Measurements from ENCODE around the gene MAGED1.

MAGED1 gene

GRCh38 chrX:51892921-51893745 lies at the start of gene MAGED1:
TSS of gene MAGED1 (plus strand) at chrX:51893623. CDS start at chrX:51894305, 682 bp downstream.
- peaks cover 17% of the 10 kb centered on the region for H3K4me1 Mint-ChIP-seq (ENCODE audit: low read depth)
- peak within 1 kb of the TSS; percentile 97 for H3K4me3 Mint-ChIP-seq

GRCh38 chrX:51847463-51847862 lies 46.0 kb upstream of the MAGED1 start:
- H3K36me3 Mint-ChIP-seq (ENCODE audit: low read depth) = peaks cover 13% of the 10 kb centered on the region
- H3K4me3 Mint-ChIP-seq = no peak overlapping the region
- H3K9me3 Mint-ChIP-seq = no peaks in the 10 kb centered on the region
- H3K27me3 Mint-ChIP-seq (ENCODE audit: low read depth) = no peaks in the 10 kb centered on the region
- no peak overlapping the region for H3K27ac Mint-ChIP-seq
- H3K4me1 Mint-ChIP-seq (ENCODE audit: low read depth) = peaks cover 1% of the 10 kb centered on the region

More at GRCh38 chrX:51892921-51893745, at the start of gene MAGED1:
- H3K9me3 Mint-ChIP-seq = no peaks in the 10 kb centered on the region
- no peaks in the 10 kb centered on the region for H3K27me3 Mint-ChIP-seq (ENCODE audit: low read depth)
- peaks cover 4% of the 10 kb centered on the region for H3K36me3 Mint-ChIP-seq (ENCODE audit: low read depth)
- peak within 1 kb of the TSS; percentile 88 for H3K27ac Mint-ChIP-seq

GRCh38 chrX:51851507-51852085 lies 41.8 kb upstream of the MAGED1 start:
- Mint-ChIP-seq H3K27ac (no peak overlapping the region), H3K27me3 (ENCODE audit: low read depth) (no peaks in the 10 kb centered on the region), H3K36me3 (ENCODE audit: low read depth) (peaks cover 20% of the 10 kb centered on the region), H3K9me3 (peaks cover 14% of the 10 kb centered on the region), H3K4me1 (ENCODE audit: low read depth) (peaks cover 1% of the 10 kb centered on the region), H3K4me3 (no peak overlapping the region)

- H3K4me1 Mint-ChIP-seq (ENCODE audit: low read depth) = peaks cover 1% of the 10 kb centered on the region
- no peak overlapping the region for H3K27ac Mint-ChIP-seq
- no peaks in the 10 kb centered on the region for H3K27me3 Mint-ChIP-seq (ENCODE audit: low read depth)
- H3K36me3 Mint-ChIP-seq (ENCODE audit: low read depth) = peaks cover 25% of the 10 kb centered on the region
- peaks cover 16% of the 10 kb centered on the region for H3K9me3 Mint-ChIP-seq
- H3K4me3 Mint-ChIP-seq = no peak overlapping the region
These were observed 41.3 kb upstream of the MAGED1 start for GRCh38 chrX:51852096-51852495.

GRCh38 chrX:51852621-51853020 lies 40.8 kb upstream of the MAGED1 start:
- Mint-ChIP-seq H3K27ac (no peak overlapping the region), H3K4me1 (ENCODE audit: low read depth) (peaks cover 1% of the 10 kb centered on the region), H3K4me3 (no peak overlapping the region), H3K36me3 (ENCODE audit: low read depth) (peaks cover 27% of the 10 kb centered on the region), H3K9me3 (peaks cover 20% of the 10 kb centered on the region), H3K27me3 (ENCODE audit: low read depth) (no peaks in the 10 kb centered on the region)

GRCh38 chrX:51853251-51853650 lies 40.2 kb upstream of the MAGED1 start:
- Mint-ChIP-seq H3K4me1 (ENCODE audit: low read depth) (peaks cover 1% of the 10 kb centered on the region), H3K27me3 (ENCODE audit: low read depth) (no peaks in the 10 kb centered on the region), H3K4me3 (no peak overlapping the region), H3K9me3 (peaks cover 20% of the 10 kb centered on the region), H3K36me3 (ENCODE audit: low read depth) (peaks cover 24% of the 10 kb centered on the region), H3K27ac (no peak overlapping the region)

- Mint-ChIP-seq H3K36me3 (ENCODE audit: low read depth) (peaks cover 24% of the 10 kb centered on the region), H3K4me3 (no peak overlapping the region), H3K4me1 (ENCODE audit: low read depth) (peaks cover 4% of the 10 kb centered on the region), H3K27ac (no peak overlapping the region), H3K27me3 (ENCODE audit: low read depth) (no peaks in the 10 kb centered on the region), H3K9me3 (peaks cover 20% of the 10 kb centered on the region)
These were observed 37.7 kb upstream of the MAGED1 start for GRCh38 chrX:51855698-51856097.

- peaks cover 3% of the 10 kb centered on the region for H3K4me1 Mint-ChIP-seq (ENCODE audit: low read depth)
- H3K9me3 Mint-ChIP-seq = peaks cover 20% of the 10 kb centered on the region
- H3K27me3 Mint-ChIP-seq (ENCODE audit: low read depth) = no peaks in the 10 kb centered on the region
- H3K27ac Mint-ChIP-seq = no peak overlapping the region
- peaks cover 24% of the 10 kb centered on the region for H3K36me3 Mint-ChIP-seq (ENCODE audit: low read depth)
- no peak overlapping the region for H3K4me3 Mint-ChIP-seq
These were observed 36.2 kb upstream of the MAGED1 start for GRCh38 chrX:51857159-51857733.

- peaks cover 10% of the 10 kb centered on the region for H3K4me1 Mint-ChIP-seq (ENCODE audit: low read depth)
- H3K4me3 Mint-ChIP-seq = no peak overlapping the region
These were observed 32.7 kb upstream of the MAGED1 start for GRCh38 chrX:51860679-51861078.

GRCh38 chrX:51862920-51863319 lies 30.5 kb upstream of the MAGED1 start:
- no peaks in the 10 kb centered on the region for H3K27me3 Mint-ChIP-seq (ENCODE audit: low read depth)
- no peak overlapping the region for H3K4me3 Mint-ChIP-seq
- H3K9me3 Mint-ChIP-seq = peaks cover 14% of the 10 kb centered on the region

More at GRCh38 chrX:51860679-51861078, 32.7 kb upstream of the MAGED1 start:
- Mint-ChIP-seq H3K9me3 (peaks cover 21% of the 10 kb centered on the region), H3K36me3 (ENCODE audit: low read depth) (peaks cover 26% of the 10 kb centered on the region), H3K27ac (no peak overlapping the region), H3K27me3 (ENCODE audit: low read depth) (no peaks in the 10 kb centered on the region)

GRCh38 chrX:51866210-51866609 lies 27.2 kb upstream of the MAGED1 start:
- Mint-ChIP-seq H3K4me1 (ENCODE audit: low read depth) (peaks cover 7% of the 10 kb centered on the region), H3K27me3 (ENCODE audit: low read depth) (no peaks in the 10 kb centered on the region), H3K4me3 (no peak overlapping the region), H3K27ac (no peak overlapping the region), H3K9me3 (peaks cover 14% of the 10 kb centered on the region), H3K36me3 (ENCODE audit: low read depth) (peaks cover 15% of the 10 kb centered on the region)

More at GRCh38 chrX:51862920-51863319, 30.5 kb upstream of the MAGED1 start:
- Mint-ChIP-seq H3K27ac (no peak overlapping the region), H3K4me1 (ENCODE audit: low read depth) (peaks cover 10% of the 10 kb centered on the region), H3K36me3 (ENCODE audit: low read depth) (peaks cover 13% of the 10 kb centered on the region)

GRCh38 chrX:51867626-51868025 lies 25.8 kb upstream of the MAGED1 start:
- H3K36me3 Mint-ChIP-seq (ENCODE audit: low read depth) = peaks cover 15% of the 10 kb centered on the region
- no peaks in the 10 kb centered on the region for H3K27me3 Mint-ChIP-seq (ENCODE audit: low read depth)
- H3K9me3 Mint-ChIP-seq = peaks cover 18% of the 10 kb centered on the region
- no peak overlapping the region for H3K4me3 Mint-ChIP-seq
- peaks cover 7% of the 10 kb centered on the region for H3K4me1 Mint-ChIP-seq (ENCODE audit: low read depth)
- no peak overlapping the region for H3K27ac Mint-ChIP-seq

GRCh38 chrX:51870354-51870753 lies 23.1 kb upstream of the MAGED1 start:
- no peak overlapping the region for H3K4me3 Mint-ChIP-seq
- H3K27ac Mint-ChIP-seq = no peak overlapping the region
- peaks cover 2% of the 10 kb centered on the region for H3K4me1 Mint-ChIP-seq (ENCODE audit: low read depth)
- H3K36me3 Mint-ChIP-seq (ENCODE audit: low read depth) = peaks cover 11% of the 10 kb centered on the region
- H3K27me3 Mint-ChIP-seq (ENCODE audit: low read depth) = no peaks in the 10 kb centered on the region
- H3K9me3 Mint-ChIP-seq = peaks cover 10% of the 10 kb centered on the region

- Mint-ChIP-seq H3K36me3 (ENCODE audit: low read depth) (peaks cover 8% of the 10 kb centered on the region), H3K27me3 (ENCODE audit: low read depth) (no peaks in the 10 kb centered on the region), H3K27ac (no peak overlapping the region), H3K9me3 (peaks cover 4% of the 10 kb centered on the region), H3K4me3 (no peak overlapping the region), H3K4me1 (ENCODE audit: low read depth) (peaks cover 2% of the 10 kb centered on the region)
These were observed 19.3 kb upstream of the MAGED1 start for GRCh38 chrX:51874123-51874522.

GRCh38 chrX:51876441-51876840 lies 17.0 kb upstream of the MAGED1 start:
- Mint-ChIP-seq H3K27me3 (ENCODE audit: low read depth) (no peaks in the 10 kb centered on the region), H3K27ac (no peak overlapping the region)

More at GRCh38 chrX:51876441-51876840, 17.0 kb upstream of the MAGED1 start:
- Mint-ChIP-seq H3K9me3 (peaks cover 4% of the 10 kb centered on the region), H3K4me3 (no peak overlapping the region), H3K36me3 (ENCODE audit: low read depth) (peaks cover 8% of the 10 kb centered on the region), H3K4me1 (ENCODE audit: low read depth) (peaks cover 2% of the 10 kb centered on the region)

All from T-helper 1 cell treated with Interleukin-12 subunit alpha and Interleukin-12 subunit beta and Interleukin-4 antibody, amounts not matched to agents 30 μg/mL and 1 μg/mL, for 36 hours (primary cell).